HG02571 (cell line): Measurements from ENCODE around the gene HSD11B1.

ENCODE experiments used
- ATAC-seq: cut with Tn5 transposase; IDR thresholded peaks from one replicate; pipeline ENCODE4 v1.9.1; 2021; ENCODE audit warnings: mild to moderate bottlenecking, moderate library complexity; ENCODE audit not compliant: unreplicated experiment

The HSD11B1 gene

DNA sequence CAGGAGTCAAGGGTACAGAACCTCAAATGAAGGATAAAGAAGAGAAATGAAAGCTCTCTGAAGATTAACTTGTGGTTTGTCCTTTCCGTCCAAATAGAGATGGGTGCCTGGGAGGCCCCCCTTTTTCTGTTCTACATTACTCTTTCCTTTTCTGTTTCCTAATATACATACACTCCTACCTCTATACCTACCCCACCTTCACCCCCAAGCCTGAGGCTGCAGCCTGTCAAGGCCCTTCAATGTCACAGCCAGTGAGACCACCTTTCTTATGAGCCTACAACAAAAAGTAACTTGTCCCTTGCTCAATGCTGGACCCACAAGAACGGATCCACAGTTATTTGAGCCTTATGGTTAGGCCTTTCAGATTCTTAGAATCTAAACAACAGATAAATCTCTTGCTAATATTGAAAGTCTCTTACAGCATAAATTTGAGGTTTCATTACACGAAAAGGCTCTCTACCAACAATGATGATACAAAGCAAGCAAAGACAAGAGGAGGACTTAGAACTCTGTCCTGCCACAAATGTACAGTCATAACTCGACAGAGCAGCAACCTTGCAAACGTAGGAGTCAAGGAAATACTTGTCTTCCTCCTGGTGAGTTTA, 47.1 kb downstream of the HSD11B1 start:
- ATAC-seq: peak; percentile 40

DNA sequence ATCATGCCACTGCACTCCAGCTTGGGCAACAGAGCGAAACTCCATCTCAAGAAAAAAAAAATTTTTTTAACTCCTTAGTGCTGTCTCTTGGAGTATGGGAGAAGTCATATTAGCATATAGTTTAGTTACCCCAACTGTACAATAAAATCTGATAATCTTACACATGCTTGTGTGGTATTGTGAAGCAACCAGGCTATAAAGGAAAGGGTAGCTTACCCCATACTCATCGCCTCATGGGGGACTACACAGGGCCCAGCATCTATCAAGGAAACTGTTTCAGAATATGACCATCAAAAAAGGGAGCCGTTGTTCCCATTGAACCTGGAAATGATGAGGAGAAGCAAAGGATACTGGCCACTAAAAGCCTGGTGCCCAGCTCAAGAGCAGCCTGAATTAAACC, 48.2 kb downstream of the HSD11B1 start:
- ATAC-seq: no peak

DNA sequence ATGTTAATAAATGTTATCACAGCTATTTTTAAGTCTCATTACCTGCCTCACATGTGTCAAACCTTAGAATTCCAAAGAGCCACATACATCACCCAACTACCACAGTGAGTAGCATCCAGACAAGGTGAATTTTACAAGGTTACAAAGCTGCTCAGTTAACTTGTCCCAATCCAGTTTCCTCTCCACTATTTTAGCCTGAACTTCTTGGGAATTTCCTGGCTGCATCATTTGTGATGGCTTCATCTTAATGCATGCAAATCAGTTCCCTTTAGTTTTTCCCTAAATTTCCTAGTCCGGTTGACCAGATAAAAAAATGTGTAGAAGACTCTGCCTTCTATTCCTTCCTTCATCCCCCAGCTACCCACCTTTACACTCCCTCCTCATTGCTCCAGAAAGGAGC, 50.6 kb downstream of the HSD11B1 start:
- no peak for ATAC-seq

DNA sequence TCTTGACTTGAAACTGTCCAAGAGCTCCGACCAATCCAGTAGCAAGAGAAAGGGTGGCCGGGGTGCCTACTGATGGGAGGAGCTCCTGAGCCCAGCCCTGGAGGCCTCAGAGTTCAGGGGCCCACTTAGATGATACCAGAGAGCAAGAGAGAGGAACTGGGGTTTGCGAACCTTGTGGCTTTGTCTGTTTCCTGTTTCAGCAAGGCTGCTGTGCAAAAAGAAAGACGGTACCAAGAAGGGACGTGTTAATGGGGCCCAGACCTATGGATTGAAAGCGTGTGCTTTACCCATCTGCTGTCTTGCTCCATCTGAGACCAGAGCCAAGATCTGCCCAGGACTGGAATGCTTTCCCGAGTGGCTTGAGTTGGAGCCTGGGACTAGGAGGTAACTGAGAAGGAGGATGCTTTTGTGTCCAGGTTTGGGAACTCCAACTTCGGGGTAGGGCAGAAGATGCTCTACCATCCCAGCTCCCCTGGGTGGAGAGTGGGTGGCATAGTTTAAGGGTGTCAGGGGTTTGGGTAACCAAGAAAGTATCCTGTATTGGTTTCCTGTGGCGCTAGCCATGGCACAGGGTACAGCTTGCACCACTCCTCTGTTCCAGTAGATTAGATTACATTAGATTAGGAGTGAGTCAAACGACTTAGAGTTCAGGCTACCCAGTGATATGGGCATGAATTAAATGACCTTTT, 51.4 kb downstream of the HSD11B1 start, which contains the start of gene TRAF3IP3:
Gene TRAF3IP3, plus strand, starts transcription at position 128 of the 689 bp plus-strand sequence. CDS start 3,987 bp downstream, outside the sequence.
- ATAC-seq: peak; percentile 75

DNA sequence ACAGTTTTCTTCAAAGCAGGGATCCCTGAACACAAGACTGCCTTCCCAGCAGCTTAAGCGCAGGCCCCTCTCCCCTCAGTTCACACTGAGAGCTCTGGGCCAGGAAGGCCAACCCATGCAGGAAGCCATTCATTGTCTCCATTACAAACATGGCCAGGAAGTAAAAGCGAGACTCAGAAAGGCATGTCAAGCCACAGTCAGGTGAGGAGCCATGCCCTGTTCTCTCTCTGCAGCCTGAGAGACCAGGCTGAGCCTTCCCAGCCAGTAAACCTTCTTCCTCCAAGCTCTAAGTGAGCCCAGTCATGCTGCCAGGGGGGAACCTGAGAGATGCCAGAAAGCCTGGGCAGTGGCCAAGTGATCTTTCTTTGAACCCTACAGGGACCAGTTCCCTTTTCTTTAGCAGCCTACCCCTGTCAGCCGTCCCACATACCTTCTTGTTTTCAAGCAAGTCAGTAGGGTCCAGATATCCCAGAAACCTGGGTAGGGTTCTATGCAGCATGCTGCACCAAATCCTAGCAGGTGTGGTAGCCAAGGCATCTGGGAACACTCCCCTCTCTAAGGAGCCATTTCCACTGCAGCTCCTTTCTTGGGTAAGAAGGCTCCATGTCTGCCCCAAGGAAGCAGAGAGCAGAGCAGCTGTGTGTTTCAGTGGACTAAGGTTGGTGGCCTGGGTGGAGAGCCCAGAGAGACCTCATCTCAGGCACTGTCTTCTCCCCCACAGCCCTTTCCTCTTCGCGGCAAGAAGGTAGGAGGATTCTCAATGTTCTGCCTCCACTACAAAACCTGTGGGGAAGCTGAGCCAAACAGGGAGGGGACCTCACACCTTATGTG, 52.2 kb downstream of the HSD11B1 start:
- ATAC-seq: peak; percentile 32

DNA sequence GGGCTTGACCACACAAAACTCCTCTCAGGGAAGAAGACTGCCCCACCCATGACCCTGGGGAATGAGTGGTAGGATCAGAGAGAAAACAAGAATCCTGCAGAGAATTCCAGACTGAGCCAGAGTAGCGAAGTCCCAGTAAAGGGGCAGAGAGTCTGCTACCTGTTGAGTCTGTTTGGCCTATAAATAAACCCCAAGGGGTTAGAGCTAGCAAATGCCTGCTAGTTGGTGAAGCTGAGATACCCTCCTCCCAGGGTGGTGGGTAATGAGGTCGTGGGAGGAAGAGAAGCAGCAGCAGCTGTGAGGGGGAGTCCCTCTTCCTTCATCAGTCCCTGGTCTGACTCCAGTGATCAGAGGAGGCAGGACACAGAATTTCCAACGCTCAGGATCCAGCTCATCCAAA, 53.8 kb downstream of the HSD11B1 start:
- ATAC-seq: no peak

DNA sequence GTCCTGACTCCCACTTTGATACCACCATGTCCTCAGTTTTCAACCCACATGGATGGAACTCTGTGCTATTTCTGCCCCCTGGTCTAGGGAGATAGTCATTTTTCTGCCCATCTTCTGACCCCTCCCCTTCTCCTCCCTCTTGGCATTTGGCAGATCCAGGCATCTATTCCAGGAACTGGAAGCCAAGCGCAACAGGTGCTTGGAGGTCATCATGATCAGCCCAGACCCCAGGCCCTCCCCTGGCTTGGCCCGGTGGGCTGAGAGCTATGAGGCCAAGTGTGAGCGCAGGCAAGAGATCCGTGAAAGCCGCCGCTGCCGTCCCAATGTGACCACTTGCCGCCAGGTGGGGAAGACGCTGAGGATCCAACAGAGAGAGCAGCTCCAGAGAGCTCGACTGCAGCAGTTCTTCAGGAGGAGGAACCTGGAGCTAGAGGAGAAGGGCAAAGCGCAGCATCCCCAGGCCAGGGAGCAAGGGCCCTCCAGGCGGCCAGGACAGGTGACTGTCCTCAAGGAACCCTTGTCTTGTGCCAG, 55.2 kb downstream of the HSD11B1 start:
- ATAC-seq: no peak

DNA sequence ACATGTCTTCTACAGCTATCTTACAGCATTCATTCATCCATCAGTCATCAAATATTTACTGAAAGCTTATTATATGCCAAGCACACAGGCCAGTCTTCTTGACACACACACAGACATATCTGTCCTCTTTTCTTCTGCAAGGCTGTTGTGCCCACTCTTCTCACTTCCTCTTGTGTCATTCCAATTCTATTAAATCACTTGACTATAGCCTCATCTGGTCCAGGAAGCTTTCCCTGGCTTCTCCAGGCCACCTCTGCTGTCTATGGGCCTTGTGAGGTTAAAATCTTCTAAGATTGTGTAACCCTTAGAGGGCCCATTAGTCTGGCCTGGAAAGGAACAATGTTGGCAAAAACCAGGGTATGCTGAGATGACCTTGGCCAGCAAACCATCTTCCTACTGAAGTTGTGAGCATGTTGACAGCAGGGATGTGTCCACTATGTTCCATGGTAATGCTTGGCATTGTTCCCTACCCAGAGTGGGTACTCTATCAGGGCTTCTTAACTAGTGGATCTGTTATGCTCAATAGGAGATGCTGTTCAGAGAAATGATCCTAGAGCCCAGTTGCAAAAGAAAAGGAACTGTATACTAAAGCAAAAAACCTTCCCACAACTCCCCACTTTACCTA, 56.5 kb downstream of the HSD11B1 start:
- ATAC-seq: no peak

DNA sequence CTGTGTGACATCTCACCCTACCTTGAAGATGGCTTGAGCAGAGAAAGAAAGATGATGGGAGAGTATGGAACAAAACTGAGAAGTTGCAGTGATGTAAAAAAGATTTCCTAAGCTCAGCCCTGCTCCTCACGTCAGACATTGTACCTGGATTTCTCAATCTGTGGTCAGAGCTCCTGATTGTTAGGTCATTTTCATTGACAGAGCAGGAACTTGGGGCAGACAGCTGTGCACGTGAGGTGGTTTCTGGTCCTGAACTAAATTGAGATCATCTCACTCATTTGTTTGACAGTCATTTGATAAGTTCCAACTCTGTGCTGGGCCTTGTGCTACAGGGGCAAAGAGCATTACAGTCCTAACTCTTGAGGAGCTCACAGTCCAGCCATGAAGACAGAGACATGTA, 61.4 kb downstream of the HSD11B1 start:
- no peak for ATAC-seq

DNA sequence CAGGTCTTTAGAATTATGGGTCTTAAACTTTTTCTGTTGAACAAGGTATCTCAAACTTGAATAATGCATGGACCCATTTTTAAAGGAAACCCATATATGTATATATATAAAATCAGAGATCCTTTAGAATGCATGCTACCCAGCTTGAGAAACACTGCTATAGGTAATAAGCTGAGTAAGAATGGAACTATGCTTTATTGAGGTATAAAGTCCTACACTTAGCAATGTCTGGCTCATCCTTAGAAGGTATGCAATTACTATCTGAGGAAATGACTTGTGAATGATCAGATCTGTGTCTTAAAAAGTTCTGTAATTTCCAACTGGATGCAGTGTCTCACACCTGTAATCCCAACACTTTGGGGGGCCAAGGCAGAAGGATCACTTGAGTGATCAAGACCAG, 62.5 kb downstream of the HSD11B1 start:
- ATAC-seq: no peak

DNA sequence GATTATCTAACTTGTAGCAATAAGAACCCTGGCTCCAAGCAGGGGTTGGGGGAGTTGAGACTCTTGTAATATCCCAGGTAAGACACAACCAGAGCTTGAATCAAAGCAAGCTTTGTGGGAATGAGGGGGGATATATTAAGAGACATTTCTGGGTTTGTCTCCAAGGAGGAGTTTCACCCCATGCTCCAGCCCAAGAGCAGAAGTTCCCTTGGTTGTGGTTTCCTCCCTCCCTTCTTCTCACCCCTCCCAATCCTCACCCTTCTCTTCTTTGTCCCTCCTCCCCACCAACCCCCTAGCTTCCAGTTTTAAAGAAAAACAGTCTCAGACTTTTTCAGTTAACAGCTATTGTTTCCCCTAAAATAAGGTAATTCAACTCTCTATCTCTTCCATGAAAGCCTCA, 63.1 kb downstream of the HSD11B1 start:
- ATAC-seq: no peak

DNA sequence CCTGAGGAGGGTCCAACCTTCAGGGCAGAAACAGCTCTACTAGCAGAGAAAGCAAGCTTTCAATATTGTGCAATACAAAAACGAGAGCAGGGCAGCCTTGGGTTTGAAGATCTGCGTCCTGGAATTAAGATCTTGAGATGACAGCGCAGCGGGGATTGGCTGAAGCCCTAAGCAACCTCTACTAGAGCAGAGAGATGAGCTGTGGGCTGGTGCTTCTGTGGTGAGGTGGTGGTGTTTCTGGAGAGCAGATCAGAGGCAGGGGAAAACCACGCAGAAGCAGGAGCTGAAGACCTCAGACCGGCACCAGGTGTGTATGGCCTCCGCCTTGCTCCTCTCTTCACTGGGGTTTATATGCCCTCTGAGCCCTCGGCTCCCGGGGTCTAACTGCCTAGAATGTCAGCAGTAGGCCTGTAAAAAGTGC, 63.7 kb downstream of the HSD11B1 start:
- ATAC-seq: peak; percentile 91

DNA sequence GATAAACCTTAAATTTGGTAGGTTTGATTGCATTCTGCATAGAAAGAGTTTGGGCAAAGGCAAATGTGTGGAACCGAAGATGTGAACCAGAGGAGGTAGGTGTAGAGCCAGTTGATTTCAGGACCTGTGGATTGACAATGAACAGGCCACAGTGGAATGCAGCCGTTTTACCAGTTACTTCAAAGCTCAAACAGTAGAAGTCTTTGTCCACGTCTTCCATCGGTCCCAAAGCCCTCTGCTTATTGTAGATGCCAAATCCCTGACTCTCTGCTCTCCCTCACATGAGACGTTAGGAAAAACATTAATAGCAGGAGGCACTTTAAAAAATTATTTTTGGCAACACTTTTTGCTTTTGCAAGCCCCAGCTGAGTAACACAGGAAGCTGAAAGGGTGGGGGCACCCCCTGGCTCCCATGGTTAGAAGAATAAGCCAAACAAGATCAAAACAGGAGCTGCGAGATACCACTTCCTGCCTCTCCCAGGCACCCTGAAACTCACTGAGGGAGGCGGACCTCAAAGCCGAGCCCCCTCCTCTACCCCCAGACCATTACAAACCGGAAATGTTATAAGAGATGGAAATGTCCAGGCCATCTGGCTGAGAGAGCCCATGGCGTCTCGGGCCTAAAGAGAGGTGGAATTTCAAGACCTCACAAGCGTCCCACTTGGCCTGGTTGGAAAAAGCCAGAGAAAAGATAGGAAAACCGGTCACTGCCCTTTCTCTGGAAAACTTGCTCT, 64.7 kb downstream of the HSD11B1 start:
- peak; percentile 76 for ATAC-seq

DNA sequence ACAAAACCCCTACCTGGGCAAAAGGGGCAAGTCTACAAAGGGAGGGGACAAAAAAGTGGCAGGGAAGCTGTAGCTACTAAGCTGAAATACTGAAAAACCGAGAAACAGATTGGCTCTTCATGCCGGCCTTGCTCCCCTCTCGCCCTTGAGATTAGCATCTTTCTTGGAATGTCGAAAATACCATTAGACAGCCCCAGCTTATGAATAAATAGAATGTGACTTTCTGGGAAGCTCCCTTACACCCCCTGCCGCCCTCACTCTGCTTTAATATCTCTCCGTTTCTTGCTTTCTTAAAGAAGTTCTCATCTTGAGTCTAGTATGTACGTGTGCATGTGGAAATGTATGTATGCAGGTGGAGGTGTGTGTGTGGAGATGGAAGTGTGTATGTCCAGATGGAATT, 65.3 kb downstream of the HSD11B1 start:
- ATAC-seq: no peak

DNA sequence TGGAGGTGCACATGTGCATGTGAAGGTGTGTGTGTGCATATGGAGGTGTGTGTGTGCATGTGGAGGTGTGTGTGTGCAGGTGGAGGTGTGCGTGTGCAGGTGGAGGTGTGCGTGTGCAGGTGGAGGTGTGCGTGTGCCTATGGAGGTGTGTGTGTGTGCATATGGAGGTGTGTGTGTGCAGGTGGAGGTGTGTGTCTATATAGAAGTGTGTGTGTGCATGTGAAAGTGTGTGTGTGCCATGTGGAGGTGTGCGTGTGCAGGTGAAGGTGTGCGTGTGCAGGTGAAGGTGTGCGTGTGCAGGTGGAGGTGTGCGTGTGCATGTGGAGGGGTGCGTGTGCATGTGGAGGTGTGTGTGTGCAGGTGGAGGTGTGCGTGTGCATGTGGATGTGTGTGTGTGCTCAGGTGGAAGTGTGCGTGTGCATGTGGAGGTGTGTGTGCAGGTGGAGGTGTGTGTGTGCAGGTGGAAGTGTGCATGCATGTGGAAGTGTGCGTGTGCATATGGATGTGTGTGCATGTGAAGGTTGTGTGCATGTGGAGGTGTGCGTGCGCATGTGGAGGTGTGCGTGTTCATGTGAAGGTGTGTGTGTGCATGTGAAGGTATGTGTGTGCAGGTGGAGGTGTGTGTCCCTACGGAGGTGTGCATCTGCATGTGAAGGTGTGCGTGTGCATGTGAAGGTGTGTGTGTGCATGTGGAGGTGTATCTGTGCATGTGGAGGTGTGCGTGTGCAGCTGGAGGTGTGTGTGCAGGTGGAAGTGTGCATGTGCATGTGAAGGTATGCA, 66.2 kb downstream of the HSD11B1 start:
- ATAC-seq: no peak

DNA sequence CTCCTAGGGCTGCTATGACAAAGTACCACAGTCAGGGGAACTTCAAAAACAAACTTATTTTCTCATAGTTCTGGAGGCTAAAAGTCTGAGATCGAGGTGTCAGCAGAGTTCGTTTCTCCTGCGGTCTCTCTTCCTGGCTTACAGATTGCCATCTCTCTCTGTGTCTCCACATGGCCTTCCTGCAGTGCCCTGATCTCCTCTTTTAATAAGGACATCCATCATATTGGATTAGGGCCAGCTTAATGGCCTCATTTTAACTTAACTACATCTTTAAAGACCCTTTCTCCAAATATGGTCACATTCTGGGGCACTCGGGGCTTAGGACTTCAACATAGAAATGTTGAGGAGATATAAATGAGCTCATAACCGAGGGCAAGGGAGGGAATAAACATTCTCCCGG, 67.5 kb downstream of the HSD11B1 start:
- ATAC-seq: no peak

DNA sequence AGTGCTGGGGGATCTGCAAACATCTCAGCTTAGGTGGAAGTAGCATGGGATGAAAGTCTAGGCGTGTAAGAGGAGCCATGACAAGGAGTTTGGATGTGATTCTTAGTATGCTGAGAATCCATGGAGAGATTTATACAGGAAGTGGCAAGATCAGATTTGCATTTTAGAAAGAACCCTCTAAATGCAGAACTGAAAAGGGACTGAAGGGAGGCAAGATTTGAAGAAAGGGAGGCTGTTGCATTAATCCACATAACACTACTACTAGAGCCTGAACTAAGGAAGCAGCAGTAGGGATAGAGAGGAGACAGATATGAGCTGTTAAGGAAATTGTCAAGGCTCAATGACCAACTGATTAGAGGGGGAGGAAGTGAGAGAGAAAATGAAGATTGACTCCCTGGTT, 69.9 kb downstream of the HSD11B1 start:
- peak; percentile 58 for ATAC-seq

DNA sequence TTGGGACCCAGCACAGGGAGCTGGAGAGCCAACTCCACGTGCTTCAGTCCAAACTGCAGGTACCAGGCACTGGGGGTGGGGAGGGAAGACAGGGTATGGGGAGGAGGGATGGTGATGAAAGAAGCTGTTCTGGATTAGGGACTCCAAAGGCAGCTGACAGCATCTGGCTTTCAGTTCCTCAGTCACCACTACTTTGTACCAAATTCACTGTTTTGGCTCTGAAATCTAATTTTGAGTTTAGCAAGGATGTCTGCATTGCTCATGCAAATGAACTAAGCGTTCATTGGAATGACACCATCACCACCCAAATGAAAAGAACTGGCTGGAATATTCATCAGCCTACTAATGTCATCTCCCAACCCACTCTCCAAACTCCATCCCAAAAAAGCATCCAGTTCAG, 71.0 kb downstream of the HSD11B1 start:
- no peak for ATAC-seq

DNA sequence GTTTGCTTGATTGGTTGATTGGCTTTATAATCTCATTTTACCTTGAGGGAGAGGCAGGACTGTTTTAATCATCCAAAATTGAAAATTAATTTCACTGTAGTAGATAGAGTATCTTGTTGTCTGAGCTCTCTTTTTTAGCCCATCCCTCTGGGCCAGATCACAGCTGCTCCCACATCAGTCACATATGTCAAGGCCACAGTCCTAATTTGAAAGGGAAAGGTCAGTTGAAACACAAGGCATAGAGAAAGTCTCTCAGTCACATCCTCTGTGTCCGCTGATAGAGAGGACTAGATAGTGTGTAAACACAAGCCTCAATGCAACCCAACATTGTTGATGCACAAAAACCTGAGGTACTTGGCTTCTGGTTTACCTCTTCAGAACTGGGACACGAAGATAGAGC, 72.9 kb downstream of the HSD11B1 start:
- ATAC-seq: no peak

DNA sequence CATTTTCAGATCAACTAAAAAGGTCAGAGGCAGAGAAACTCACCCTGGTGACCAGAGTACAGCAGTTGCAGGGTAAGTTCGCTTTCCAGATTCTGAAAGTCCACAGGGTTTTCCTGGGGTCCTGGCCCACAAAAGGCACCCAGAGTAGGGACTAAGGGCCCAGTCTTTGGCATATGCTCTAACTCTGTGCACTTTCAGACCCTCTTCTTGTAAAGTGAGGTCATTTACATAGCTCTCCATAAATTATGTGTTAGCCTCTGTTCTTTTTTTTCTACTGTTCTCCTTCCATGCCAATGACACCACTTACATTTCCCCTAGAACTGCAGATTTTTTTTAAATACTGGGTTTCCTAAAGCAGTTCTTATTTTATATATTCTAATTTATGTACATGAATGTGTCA, 73.5 kb downstream of the HSD11B1 start:
- ATAC-seq: no peak
